GM18861 (cell line): Measurements from ENCODE around the gene LIMS1.
"Not testable (repeated sequence)": the region's sequence is repeated elsewhere in the genome, so short reads cannot be mapped to it uniquely, and the experiment has no call there.

Experiments
- ATAC-seq: cut with Tn5 transposase; IDR thresholded peaks from one replicate; pipeline ENCODE4 v1.9.1; 2021; ENCODE audit not compliant: unreplicated experiment

Gene LIMS1

GRCh38 chr2:108533832-108534583 lies at the start of gene LIMS1:
LIMS1 (plus strand) TSS chr2:108534470; CDS start chr2:108534563, 93 bp downstream.
- ATAC-seq, result peak; percentile 82

- no peak for ATAC-seq
These were observed 49.0 kb upstream of the LIMS1 start for GRCh38 chr2:108485253-108485652.

- no peak for ATAC-seq
These were observed 43.7 kb upstream of the LIMS1 start for GRCh38 chr2:108490506-108491122.

DNA sequence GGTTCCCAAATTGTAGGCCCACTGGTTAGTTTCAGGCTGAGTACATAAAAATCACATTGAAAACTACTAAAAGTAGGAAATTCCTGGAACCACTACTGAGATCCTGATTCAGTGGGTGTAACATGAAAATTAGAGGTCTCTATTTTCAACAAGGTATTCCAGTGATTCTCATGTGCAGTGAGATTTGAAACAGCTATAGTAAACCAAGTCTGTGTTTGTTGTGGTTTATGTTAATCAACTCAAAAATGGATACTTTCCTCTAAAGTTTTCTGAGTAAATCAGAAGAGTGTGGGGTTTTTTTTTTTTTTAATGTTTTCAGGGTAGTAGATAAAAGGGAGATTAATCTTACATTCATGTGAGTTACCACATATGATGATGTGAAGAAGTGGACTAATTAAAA lies 42.4 kb upstream of the LIMS1 start:
- ATAC-seq, result no peak

DNA sequence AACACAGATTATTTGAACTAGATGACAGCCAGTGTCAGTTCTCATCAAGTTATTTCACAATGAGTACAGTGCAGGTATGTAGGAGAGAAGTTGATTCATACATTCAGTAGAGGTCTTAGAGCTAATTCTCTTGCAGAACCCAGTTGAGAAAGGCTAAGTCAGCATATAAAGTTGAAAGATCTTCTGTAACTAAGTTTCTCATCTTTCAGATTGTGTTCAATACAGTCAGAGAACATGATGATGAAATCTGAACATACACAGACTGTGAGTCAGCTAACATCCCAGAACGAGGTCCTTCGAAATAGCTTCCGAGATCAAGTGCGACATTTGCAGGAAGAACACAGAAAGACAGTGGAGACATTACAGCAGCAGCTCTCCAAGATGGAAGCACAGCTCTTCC lies 41.9 kb upstream of the LIMS1 start:
- no peak for ATAC-seq

DNA sequence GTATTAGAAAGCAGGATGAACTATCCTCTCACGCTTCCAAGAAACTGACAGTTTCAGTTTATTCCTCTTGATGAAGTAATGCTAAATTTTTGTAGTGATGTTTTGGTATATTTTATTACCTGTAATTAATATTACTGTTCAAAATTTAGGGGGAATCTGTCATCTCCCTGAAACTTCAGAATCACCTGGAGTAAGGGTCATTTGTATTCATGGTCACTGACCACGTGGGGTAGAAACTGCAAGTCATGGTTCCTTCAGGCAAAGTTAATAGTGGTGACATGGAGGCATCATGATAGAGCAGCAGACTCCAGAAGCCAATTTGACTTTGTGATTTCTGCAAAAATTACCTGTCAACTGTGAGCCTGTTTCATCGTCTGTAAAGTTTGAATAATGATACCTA lies 38.1 kb upstream of the LIMS1 start:
- not testable (repeated sequence) for ATAC-seq

DNA sequence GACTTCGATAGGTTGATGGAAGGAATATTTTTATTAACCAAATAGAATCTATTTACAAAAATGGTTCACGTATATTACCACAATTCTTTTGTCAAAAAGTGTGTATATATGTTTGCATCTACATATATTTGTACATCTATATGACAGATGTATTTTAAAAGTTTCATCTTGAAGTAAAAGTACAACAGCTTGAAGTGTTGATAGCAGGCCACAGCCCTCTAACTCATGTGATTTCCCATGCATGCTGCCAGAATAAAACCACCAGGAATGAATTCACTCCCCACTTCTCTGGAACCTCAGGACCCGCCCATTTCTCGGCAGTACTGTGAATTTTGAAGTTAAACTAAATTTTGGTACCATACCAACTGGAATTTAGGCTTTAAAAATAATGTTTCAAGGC lies 26.6 kb upstream of the LIMS1 start:
- ATAC-seq, result not testable (repeated sequence)

DNA sequence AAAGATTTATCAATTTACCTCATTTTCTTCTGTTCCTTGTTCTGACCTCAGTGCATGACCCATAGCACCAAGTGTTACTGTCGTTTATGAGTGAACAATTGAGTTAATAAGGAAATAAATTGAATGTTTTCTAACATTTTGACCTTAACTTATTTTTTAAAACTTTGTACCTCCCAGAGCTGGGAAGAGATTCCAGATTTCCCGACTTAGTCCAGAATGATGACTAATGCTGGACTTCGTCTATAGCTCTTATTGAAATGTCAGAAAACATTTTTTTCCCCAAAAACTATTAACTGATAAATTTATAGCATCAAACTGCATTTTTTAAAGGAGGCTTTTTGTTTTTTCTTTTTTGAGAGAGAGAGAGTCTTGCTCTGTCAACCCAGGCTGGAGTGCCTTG lies 21.8 kb upstream of the LIMS1 start:
- not testable (repeated sequence) for ATAC-seq

- ATAC-seq, result not testable (repeated sequence)
These were observed 19.8 kb upstream of the LIMS1 start for GRCh38 chr2:108514478-108514877.

- ATAC-seq, result not testable (repeated sequence)
These were observed 9.6 kb upstream of the LIMS1 start for GRCh38 chr2:108524688-108525087.

GRCh38 chr2:108525258-108525657 lies 9.0 kb upstream of the LIMS1 start:
- not testable (repeated sequence) for ATAC-seq

GRCh38 chr2:108531674-108532055 lies 2.6 kb upstream of the LIMS1 start:
- ATAC-seq, result no peak

DNA sequence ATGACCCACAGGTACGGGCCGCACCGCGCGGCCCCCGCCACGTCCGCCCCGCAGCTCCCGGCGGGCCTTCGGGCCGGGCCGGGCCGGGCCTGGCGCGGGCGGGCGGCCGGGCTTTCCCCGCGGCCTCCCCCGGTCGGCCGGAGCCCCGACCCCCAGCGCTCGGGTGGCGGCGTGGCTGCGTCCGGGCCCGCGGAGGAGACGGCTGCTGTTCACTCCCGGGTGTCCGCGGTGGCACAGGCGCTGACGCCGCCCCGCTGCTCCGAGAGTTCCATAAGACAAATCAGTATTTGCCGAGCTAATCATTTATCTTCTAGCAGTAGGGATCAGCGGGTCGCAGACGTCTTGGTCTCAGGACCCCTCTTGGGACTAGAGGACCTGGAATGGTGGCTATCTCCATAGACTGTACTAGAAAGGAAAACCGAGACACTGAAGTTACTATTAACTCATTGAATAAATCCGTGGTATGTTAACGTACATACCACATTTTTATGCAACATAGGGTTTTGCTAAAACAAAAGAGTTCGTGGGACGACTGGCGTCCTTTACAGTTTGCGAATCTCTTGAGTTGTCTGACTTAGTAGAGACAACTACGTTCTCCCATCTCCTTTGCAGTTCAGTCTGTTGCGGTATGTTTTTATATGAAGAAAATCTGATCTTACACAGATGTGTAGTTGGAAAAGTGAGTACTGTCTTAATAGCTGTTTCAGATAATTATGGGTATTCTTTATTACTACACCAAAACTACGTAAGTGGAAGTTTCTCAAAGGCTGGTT lies 500 bp downstream of the LIMS1 start:
- ATAC-seq, result peak; percentile 18

- ATAC-seq, result no peak
These were observed 1.0 kb downstream of the LIMS1 start for GRCh38 chr2:108535357-108535631.

- ATAC-seq, result no peak
These were observed 2.0 kb downstream of the LIMS1 start for GRCh38 chr2:108536133-108536780.

DNA sequence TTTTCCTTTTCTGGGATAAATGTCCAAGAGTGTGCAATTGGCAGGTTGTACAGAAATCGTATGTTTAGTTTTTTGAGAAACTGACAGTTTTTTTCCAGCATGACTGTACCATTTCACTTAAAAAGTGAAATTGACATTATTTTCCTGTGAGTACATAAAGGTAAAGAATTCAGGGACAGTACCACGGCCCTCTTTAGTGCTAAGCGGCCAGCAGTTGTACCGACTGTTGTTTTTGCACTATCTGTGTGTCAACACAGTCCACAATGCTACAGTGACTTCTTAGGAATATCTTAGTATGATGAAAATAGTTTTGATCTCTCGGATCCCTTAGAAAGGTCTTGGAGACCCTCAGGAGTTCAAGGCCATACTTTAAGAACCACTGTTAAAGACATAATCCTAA lies 2.6 kb downstream of the LIMS1 start:
- ATAC-seq, result no peak

- no peak for ATAC-seq
These were observed 3.8 kb downstream of the LIMS1 start for GRCh38 chr2:108538000-108538625.

DNA sequence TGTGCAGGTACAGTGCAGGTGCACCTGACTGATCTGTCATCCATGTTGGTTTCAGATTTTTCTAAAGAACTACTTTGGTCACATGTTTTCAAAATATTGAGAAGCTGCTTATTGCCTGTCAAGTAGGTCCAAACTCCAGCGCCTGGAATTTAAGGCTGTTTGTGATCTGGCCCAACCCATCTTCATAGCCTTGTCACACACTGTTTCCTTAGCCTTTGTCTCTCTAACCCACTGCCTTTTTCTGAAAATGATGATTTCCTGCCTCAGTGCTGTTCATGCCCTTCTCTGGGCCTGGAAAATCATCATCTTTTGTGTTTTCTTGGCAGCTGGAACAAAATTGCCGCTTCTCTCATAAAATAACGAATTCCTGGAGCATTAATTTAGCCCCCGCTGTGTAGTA lies 7.2 kb downstream of the LIMS1 start:
- no peak for ATAC-seq

GRCh38 chr2:108542071-108542470 lies 7.8 kb downstream of the LIMS1 start:
- no peak for ATAC-seq

- ATAC-seq, result no peak
These were observed 13.3 kb downstream of the LIMS1 start for GRCh38 chr2:108547606-108548005.
